ENCODE measurements around the gene MYBPHL.

Gene MYBPHL

GRCh38 chr1:109256085-109256484 lies 50.7 kb downstream of the MYBPHL start:
- no peak for TF ChIP-seq CTCF (IDR thresholded peaks at IDR 0.05; ENCODE audit: low read depth, low read length)
- DNase-seq (ENCODE audit: extremely low read depth, low read depth) = no peak

GRCh38 chr1:109255678-109256077 lies 51.1 kb downstream of the MYBPHL start:
- DNase-seq (ENCODE audit: extremely low read depth, low read depth) = no peak
- no peak for TF ChIP-seq CTCF (IDR thresholded peaks at IDR 0.05; ENCODE audit: low read depth, low read length)

GRCh38 chr1:109255097-109255651 lies 51.6 kb downstream of the MYBPHL start:
- no peak for DNase-seq (ENCODE audit: extremely low read depth, low read depth)
- TF ChIP-seq CTCF (IDR thresholded peaks at IDR 0.05; ENCODE audit: low read depth, low read length) = no peak

- no peak for DNase-seq (ENCODE audit: extremely low read depth, low read depth)
- no peak for TF ChIP-seq CTCF (IDR thresholded peaks at IDR 0.05; ENCODE audit: low read depth, low read length)
Measured at GRCh38 chr1:109254621-109255096, 52.2 kb downstream of the MYBPHL start.

GRCh38 chr1:109253803-109254620 lies 52.8 kb downstream of the MYBPHL start:
- TF ChIP-seq CTCF (IDR thresholded peaks at IDR 0.05; ENCODE audit: low read depth, low read length) = no peak
- no peak for DNase-seq (ENCODE audit: extremely low read depth, low read depth)

GRCh38 chr1:109252893-109253802 lies 53.7 kb downstream of the MYBPHL start:
- no peak for TF ChIP-seq CTCF (IDR thresholded peaks at IDR 0.05; ENCODE audit: low read depth, low read length)
- no peak for DNase-seq (ENCODE audit: extremely low read depth, low read depth)

Data from AG09319 (cell line).